H1 (cell line): Measurements from ENCODE around the gene MRPS10. TPM values are rescaled to one million over a fixed set of nuclear protein-coding genes. Genes with fewer than 3 reads are reported as not detected.

Experiments used
- CTCF ChIA-PET: fragments of 300-600 bp; sonication (Branson Sonifier 250); formaldehyde crosslinking; loops from one replicate; lab custom pipeline; 2021; ENCODE audit not compliant: partially characterized antibody; lab: Charles Lee
- POLR2A ChIA-PET: fragments of 300-600 bp; sonication (Branson Sonifier 250); formaldehyde crosslinking; loops from one replicate; lab custom pipeline; 2021; ENCODE audit warnings: inconsistent platforms; ENCODE audit not compliant: partially characterized antibody; lab: Charles Lee
- DNase-seq, 2 experiments: peaks; one replicate each; pipeline versions ENCODE4 v3.0.0 to v3.0.0-alpha.2; 2010 to 2022; ENCODE audit warnings: low spot score in 2 of 2, low read depth in 1 of 2, mixed read lengths in 1 of 2
- FAIRE-seq: peaks from 2 replicates; lab custom pipeline; 2011; peaks lifted over from hg19 to GRCh38; lab: Jason Lieb, UNC
- H2AFZ ChIP-seq: 2 replicates; pipeline ENCODE4 v1.8.1; 2012; ENCODE audit warnings: low read length, inconsistent platforms
- H2AK5ac ChIP-seq: 2 replicates; pipeline ENCODE4 v1.6.1; 2013; ENCODE audit warnings: low read depth, low read length
- H2BK120ac ChIP-seq: replicated peaks from 2 replicates; pipeline ENCODE3; 2013; ENCODE audit warnings: low read depth, low read length, inconsistent platforms
- H2BK12ac ChIP-seq: 2 replicates; pipeline ENCODE4 v1.6.1; 2013; ENCODE audit warnings: low read depth, low read length
- H2BK15ac ChIP-seq: 2 replicates; pipeline ENCODE4 v1.6.1; 2013; ENCODE audit warnings: low read length
- H2BK20ac ChIP-seq: 2 replicates; pipeline ENCODE4 v1.6.1; 2013; ENCODE audit warnings: low read length
- H2BK5ac ChIP-seq: 2 replicates; pipeline ENCODE4 v1.6.1; 2013; ENCODE audit warnings: low read depth, low read length
- H3K14ac ChIP-seq: 2 replicates; pipeline ENCODE4 v1.6.1; 2013; ENCODE audit warnings: inconsistent platforms; ENCODE audit not compliant: insufficient read length
- H3K18ac ChIP-seq: 2 replicates; pipeline ENCODE4 v1.6.1; 2013; ENCODE audit warnings: low read length; ENCODE audit errors: extremely low read depth
- H3K23ac ChIP-seq: 2 replicates; pipeline ENCODE4 v1.6.1; 2013; ENCODE audit warnings: inconsistent platforms; ENCODE audit not compliant: insufficient read length
- H3K23me2 ChIP-seq: 2 replicates; pipeline ENCODE4 v1.6.1; 2013; ENCODE audit warnings: low read depth, low read length
- H3K27ac ChIP-seq: 2 replicates; pipeline ENCODE4 v1.6.1; 2011; ENCODE audit warnings: low read depth, low read length, inconsistent platforms
- H3K27me3 ChIP-seq, 4 experiments: replicated peaks in 1 of 4; 1 replicate in 1 of 4; 2 replicates in 3 of 4; pipeline versions ENCODE4 v1.6.1 to v1.8.1; 2011 to 2013; ENCODE audit warnings: low read length in 3 of 4, mild to moderate bottlenecking in 3 of 4, inconsistent platforms in 2 of 4, mixed read lengths in 2 of 4, moderate library complexity in 1 of 4; ENCODE audit not compliant: control insufficient read depth in 3 of 4, insufficient read depth in 3 of 4; ENCODE audit errors: extremely low read depth in 1 of 4
- H3K36me3 ChIP-seq, 4 experiments: 2 replicates each; pipeline versions ENCODE4 v1.6.1 to v1.8.1; 2011 to 2013; ENCODE audit warnings: mild to moderate bottlenecking in 4 of 4, low read length in 3 of 4, moderate library complexity in 2 of 4, control low read depth in 1 of 4, inconsistent platforms in 1 of 4; ENCODE audit not compliant: insufficient read depth in 4 of 4, control insufficient read depth in 2 of 4
- H3K4ac ChIP-seq: replicated peaks from 2 replicates; pipeline ENCODE3; 2013; ENCODE audit warnings: low read length, low read depth, mixed read lengths, inconsistent platforms; ENCODE audit not compliant: insufficient read length
- H3K4me1 ChIP-seq, 4 experiments: replicated peaks in 1 of 4; 1 replicate in 1 of 4; 2 replicates in 3 of 4; pipeline versions ENCODE4 v1.6.1 to v1.8.1; 2011 to 2013; ENCODE audit warnings: low read length in 3 of 4, inconsistent platforms in 2 of 4, mixed read lengths in 1 of 4; ENCODE audit not compliant: insufficient read depth in 4 of 4, control insufficient read depth in 3 of 4
- H3K4me2 ChIP-seq, 2 experiments: 2 replicates each; pipeline versions ENCODE4 v1.6.1 to v1.8.1; 2011 to 2013; ENCODE audit warnings: low read depth in 2 of 2, low read length in 2 of 2, control low read depth in 1 of 2, inconsistent platforms in 1 of 2, mild to moderate bottlenecking in 1 of 2; ENCODE audit not compliant: insufficient read depth in 1 of 2
- H3K4me3 ChIP-seq, 4 experiments: fragments of 200-600, 300-600 bp in 1 of 4; sonication (generic), shearing (Covaris generic), sonication (Bioruptor Twin) in 1 of 4; 2 replicates each; pipeline versions ENCODE4 v1.5.1 to v1.8.1; 2011 to 2016; ENCODE audit warnings: low read length in 4 of 4, low read depth in 3 of 4, control low read depth in 2 of 4, inconsistent platforms in 2 of 4, mild to moderate bottlenecking in 2 of 4, mixed read lengths in 1 of 4, moderate library complexity in 1 of 4; ENCODE audit not compliant: insufficient read depth in 2 of 4; ENCODE audit errors: extremely low read depth in 1 of 4
- H3K56ac ChIP-seq: replicated peaks from 2 replicates; pipeline ENCODE3; 2013; ENCODE audit warnings: low read depth, mild to moderate bottlenecking, mixed read lengths, low read length, inconsistent platforms; ENCODE audit not compliant: insufficient read length
- H3K79me1 ChIP-seq: 2 replicates; pipeline ENCODE4 v1.6.1; 2013; ENCODE audit warnings: low read depth, low read length, control low read depth
- H3K79me2 ChIP-seq, 2 experiments: 2 replicates each; pipeline versions ENCODE4 v1.6.1 to v1.8.1; 2012 to 2013; ENCODE audit warnings: low read length in 2 of 2, mild to moderate bottlenecking in 2 of 2, inconsistent platforms in 1 of 2; ENCODE audit not compliant: insufficient read depth in 2 of 2, control insufficient read depth in 1 of 2
- H3K9ac ChIP-seq, 4 experiments: replicated peaks in 1 of 4; 1 replicate in 1 of 4; 2 replicates in 3 of 4; pipeline versions ENCODE4 v1.6.1 to v1.8.1; 2011 to 2013; ENCODE audit warnings: low read depth in 3 of 4, low read length in 3 of 4, control low read depth in 2 of 4, mild to moderate bottlenecking in 2 of 4, moderate library complexity in 2 of 4, inconsistent platforms in 1 of 4; ENCODE audit errors: extremely low read depth in 1 of 4
- H3K9me3 ChIP-seq, 2 experiments: 2 replicates each; pipeline versions ENCODE4 v1.6.1 to v1.8.1; 2012 to 2013; ENCODE audit warnings: mild to moderate bottlenecking in 2 of 2, moderate library complexity in 2 of 2, control low read depth in 1 of 2, inconsistent platforms in 1 of 2, low read depth in 1 of 2, low read length in 1 of 2, mixed read lengths in 1 of 2; ENCODE audit not compliant: insufficient read depth in 2 of 2
- H4K20me1 ChIP-seq, 2 experiments: replicated peaks in 1 of 2; 2 replicates each; pipeline versions ENCODE3 to v1.8.1; 2011 to 2013; ENCODE audit warnings: inconsistent platforms in 2 of 2, low read length in 2 of 2, mild to moderate bottlenecking in 1 of 2; ENCODE audit not compliant: insufficient read depth in 2 of 2, control insufficient read depth in 1 of 2
- H4K5ac ChIP-seq: 2 replicates; pipeline ENCODE4 v1.6.1; 2013; ENCODE audit warnings: low read length, low read depth, mixed read lengths, inconsistent platforms; ENCODE audit not compliant: insufficient read length
- H4K8ac ChIP-seq: 2 replicates; pipeline ENCODE4 v1.8.0; 2013; ENCODE audit warnings: mild to moderate bottlenecking, moderate library complexity, low read length, inconsistent platforms; ENCODE audit not compliant: insufficient read depth; ENCODE audit errors: extremely low read depth
- H4K91ac ChIP-seq: replicated peaks from 2 replicates; pipeline ENCODE3; 2013; ENCODE audit warnings: low read length, mixed read lengths, inconsistent platforms; ENCODE audit not compliant: insufficient read length
- CTBP2 ChIP-seq: IDR thresholded peaks from 2 replicates; pipeline ENCODE4 v1.7.0; 2011; ENCODE audit warnings: borderline replicate concordance, mild to moderate bottlenecking, moderate library complexity, mixed read lengths, low read length; ENCODE audit not compliant: insufficient read depth, insufficient read length
- SP4 ChIP-seq: IDR thresholded peaks from 2 replicates; pipeline ENCODE4 v1.6.1; 2012; ENCODE audit warnings: low read length, inconsistent platforms
- WGBS, 2 experiments: shearing (Covaris generic) in 1 of 2; methylation state at CpG; one replicate each; pipeline versions ENCODE4 v1.1.6 to v1.1.7; 2013 to 2015; ENCODE audit warnings: low lambda C conversion rate in 2 of 2, mixed read lengths in 2 of 2, inconsistent platforms in 1 of 2, low coverage in 1 of 2, missing lambda C conversion rate in 1 of 2; ENCODE audit not compliant: insufficient replicate concordance in 2 of 2, insufficient coverage in 1 of 2, insufficient read length in 1 of 2; ENCODE audit errors: extremely low coverage in 1 of 2, missing lambda C conversion rate in 1 of 2; 5-methylcytosine and 5-hydroxymethylcytosine counted together
- polyA plus RNA-seq, 7 experiments: library from polyadenylated mRNA; depleted of rRNA in 3 of 7; stranded (reverse) in 5 of 7; unstranded in 2 of 7; fragments of >200 nt in 5 of 7; fragments of 200-250 nt in 2 of 7; gene quantifications; 1 replicate in 5 of 7; 2 replicates in 1 of 7; 4 replicates in 1 of 7; pipeline versions ENCODE4 v1.2.1 to v1.2.3, GENCODE V29; 2011 to 2013; ENCODE audit warnings: missing spikeins in 2 of 7, mixed read lengths in 2 of 7
- total RNA-seq: library from RNA; stranded (reverse); fragmentation: NEBNext Ultra II Directional; extraction: Animal tissue kit (Norgen Biotek cat#: 25700); gene quantifications from 2 replicates; pipeline ENCODE4 v1.2.1, GENCODE V29; 2021

The MRPS10 gene
- total and polyA plus RNA-seq, 2 of the 8 experiments (the other 6 are each of a cell fraction or from before 2014, with no cell fraction given): 20.5 to 33.6 TPM

GRCh38 chr6:42212442-42212841 lies 5.2 kb downstream of the MRPS10 start:
- no peaks in the 10 kb centered on the region for H3K9me3 ChIP-seq
- no peak overlapping the region for H3K23ac ChIP-seq
- H3K27me3 ChIP-seq: no peaks in the 10 kb centered on the region
- no peak overlapping the region for H3K18ac ChIP-seq
- H3K27ac ChIP-seq: no peak overlapping the region
- H2BK5ac ChIP-seq: no peak overlapping the region
- H3K14ac ChIP-seq: no peak overlapping the region
- no peak overlapping the region for H3K9ac ChIP-seq
- CTCF ChIA-PET: interaction anchor here (1.0 to 7.5 kb wide), 10 partner anchors 16 to 139 kb away, joined by 3 to 52 read pairs (median 5); no protein-coding TSS in a partner anchor
- H3K4me2 ChIP-seq: no peak overlapping the region
- no peak overlapping the region for H3K4me3 ChIP-seq
- no peak overlapping the region for H2AK5ac ChIP-seq
- H3K56ac ChIP-seq: no peak overlapping the region
- no peak for TF ChIP-seq SP4
- TF ChIP-seq CTBP2: no peak
- H2BK120ac ChIP-seq: no peak overlapping the region
- DNase-seq: no peak
- no peak overlapping the region for H4K91ac ChIP-seq
- H3K36me3 ChIP-seq: peaks cover 18 to 51% (median 35%) of the 10 kb centered on the region in 4 experiments
- no peaks in the 10 kb centered on the region; a peak in 1 of 7 replicates for H3K4me1 ChIP-seq
- no peaks in the 10 kb centered on the region; the same call in 1 of the 2 replicates for H3K23me2 ChIP-seq
- H3K4ac ChIP-seq: no peak overlapping the region
- H2AFZ ChIP-seq: no peak overlapping the region
- 53% methylated on average over 3 of the region's 3 CpGs; no CpG with 5 or more reads in 1 of the 2 experiments for WGBS, 2 experiments
- no peak overlapping the region for H4K5ac ChIP-seq
- no peaks in the 10 kb centered on the region for H4K20me1 ChIP-seq
- POLR2A ChIA-PET: interaction anchor here (1.0 to 1.4 kb wide), 2 partner anchors 15 to 163 kb away, joined by 3 read pairs; no protein-coding TSS in a partner anchor
- no peak overlapping the region for H4K8ac ChIP-seq
- peaks cover 0 to 9% of the 10 kb centered on the region in 2 experiments; a peak in 2 of 4 replicates for H3K79me2 ChIP-seq
- no peak for FAIRE-seq
- no peak overlapping the region for H2BK15ac ChIP-seq
- H3K79me1 ChIP-seq: no peaks in the 10 kb centered on the region
- no peak overlapping the region for H2BK12ac ChIP-seq
- no peak overlapping the region for H2BK20ac ChIP-seq
